Smooth muscle cell of the coronary artery (primary cell): ENCODE measurements around the gene RIMOC1. TPM values are rescaled to one million over a fixed set of nuclear protein-coding genes. Genes with fewer than 3 reads are reported as not detected.

ENCODE experiments used
- total RNA-seq: library from RNA; depleted of rRNA; stranded (reverse); fragments of >200 nt; gene quantifications from 2 replicates; pipeline ENCODE4 v1.2.3, GENCODE V29; 2014; ENCODE audit warnings: low replicate concordance

The RIMOC1 gene, protein sequence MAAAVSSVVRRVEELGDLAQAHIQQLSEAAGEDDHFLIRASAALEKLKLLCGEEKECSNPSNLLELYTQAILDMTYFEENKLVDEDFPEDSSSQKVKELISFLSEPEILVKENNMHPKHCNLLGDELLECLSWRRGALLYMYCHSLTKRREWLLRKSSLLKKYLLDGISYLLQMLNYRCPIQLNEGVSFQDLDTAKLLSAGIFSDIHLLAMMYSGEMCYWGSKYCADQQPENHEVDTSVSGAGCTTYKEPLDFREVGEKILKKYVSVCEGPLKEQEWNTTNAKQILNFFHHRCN
- 5.3 and 9.5 TPM in 2 replicates for total RNA-seq

DNA sequence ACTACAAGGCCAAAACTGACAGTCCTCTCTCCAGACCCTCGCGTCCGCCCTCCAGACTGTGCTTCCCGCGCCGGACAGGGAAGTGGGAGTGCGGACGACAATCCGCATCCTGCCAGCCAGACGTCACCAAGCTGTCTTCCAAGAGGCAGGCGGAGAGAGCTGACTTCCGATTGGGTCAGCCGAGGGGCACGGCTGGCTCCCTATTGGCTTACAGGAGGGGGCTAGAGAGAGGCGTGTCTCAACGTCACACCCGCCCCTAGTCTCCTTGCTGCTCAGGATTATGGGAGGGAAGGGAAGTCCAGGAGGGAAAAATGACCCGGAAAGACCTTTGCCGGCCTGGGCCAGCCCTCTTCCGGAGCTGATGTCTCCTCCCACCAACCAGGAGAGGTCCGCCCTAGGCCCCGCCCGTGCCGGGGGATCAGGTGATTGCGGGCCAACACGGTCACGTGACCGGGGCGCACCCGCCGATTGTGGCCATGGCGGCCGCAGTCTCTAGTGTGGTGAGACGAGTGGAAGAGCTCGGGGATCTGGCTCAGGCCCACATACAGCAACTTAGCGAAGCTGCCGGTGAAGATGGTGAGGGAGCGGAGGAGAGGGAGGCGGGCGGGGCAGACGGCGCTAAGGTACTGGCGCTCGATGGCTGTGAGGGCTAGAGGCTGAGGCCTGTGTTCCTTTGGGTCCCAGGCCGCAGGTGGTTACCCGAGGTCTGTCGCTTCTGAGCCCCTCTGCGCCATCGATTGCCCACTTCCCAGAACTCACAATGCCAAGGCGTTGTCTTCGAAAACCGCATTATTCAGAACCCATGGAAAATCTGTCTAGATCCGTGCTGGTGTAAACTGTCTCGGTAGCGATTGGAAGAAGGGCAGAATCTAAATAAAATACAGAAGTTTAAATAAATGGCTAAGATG is at the start of gene RIMOC1:
Gene RIMOC1, plus strand, starts transcription at position 453 of the 908 bp plus-strand sequence. Its CDS starts 24 bp downstream, at position 477.

DNA sequence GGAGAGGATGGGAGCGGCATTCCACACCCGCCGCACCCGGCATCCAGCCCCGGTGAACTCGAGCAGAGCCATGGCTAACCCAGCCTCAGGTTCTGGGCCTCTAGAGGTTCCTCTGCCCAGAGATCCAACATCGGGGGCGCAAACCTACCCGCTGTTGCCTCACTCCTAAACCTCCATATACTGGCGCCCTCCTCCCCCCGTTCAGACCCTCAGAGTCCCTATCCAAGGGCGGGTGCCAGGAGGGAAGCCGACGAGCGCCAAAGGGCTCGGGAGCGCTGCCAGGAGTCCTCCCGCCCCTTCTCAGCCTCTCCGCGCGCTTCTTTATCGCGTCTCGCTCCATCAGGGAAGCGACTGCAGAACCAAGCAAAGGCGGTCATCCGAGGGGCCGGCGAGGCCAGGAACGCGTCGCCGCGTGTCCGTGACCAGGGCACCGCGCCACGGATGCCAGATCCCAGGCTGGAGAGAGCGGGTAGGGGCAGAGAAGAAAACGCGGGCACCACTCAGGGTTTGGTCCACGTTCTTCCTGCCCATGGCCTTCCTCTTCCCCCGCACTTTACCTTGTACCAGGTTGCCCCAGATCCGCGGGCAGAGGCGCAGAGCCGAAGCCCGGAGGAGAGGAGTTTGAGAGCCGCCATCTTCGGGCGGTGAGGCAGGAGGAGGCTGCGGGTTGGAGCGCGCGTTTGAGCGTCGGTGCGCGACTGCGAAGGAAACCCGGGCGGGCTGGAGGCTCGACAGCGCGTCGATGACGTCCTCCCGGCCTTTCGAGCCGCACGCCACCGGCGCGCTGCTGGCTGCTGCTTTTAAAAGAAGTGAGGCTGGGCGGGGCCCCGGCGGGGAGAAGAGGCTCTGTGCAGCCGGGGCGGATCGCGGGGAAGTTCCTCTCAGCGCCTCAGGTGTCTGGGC is 34.2 kb upstream of the RIMOC1 start, which contains the start of gene OXCT1:
Gene OXCT1, minus strand, starts transcription at position 702 of the 903 bp plus-strand sequence. Its CDS starts 67 bp downstream, at position 635.

DNA sequence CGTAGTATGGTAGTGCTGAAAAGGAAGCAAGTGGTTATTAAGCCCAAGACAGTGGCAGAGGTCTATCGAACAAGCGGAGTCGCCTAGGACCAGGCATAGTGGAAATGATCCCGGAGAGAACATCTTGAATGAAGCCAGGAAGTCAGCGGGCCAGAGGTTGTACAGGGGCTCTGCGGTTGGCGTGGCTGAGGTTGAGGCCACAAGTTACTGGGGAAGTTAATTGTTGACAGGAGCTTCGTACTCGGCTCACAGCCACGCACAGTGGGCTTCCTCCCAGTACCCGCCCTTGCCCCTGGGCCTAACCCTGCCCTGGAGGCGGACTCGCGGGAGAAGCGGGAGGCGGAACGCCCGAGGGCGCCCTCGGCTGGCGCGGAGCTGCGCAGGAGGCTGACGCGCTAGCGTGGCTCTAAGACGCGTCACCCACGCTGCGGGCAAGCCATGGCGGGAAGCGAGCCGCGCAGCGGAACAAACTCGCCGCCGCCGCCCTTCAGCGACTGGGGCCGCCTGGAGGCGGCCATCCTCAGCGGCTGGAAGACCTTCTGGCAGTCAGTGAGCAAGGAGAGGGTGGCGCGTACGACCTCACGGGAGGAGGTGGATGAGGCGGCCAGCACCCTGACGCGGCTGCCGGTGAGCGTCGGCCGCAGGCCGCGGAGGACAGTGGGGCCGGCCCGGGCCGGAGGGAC is 20.9 kb downstream of the RIMOC1 start, which contains the start of gene FBXO4:
Gene FBXO4, plus strand, starts transcription at position 410 of the 683 bp plus-strand sequence. Its CDS starts 29 bp downstream, at position 439.

Other genes with a start within 250 kb of the RIMOC1 start
- gene OXCT1, start 33.9 kb upstream of the RIMOC1 start, total RNA-seq = 44.1 and 48.9 TPM in 2 replicates
- 7.7 and 11.1 TPM in 2 replicates for gene FBXO4, start 20.9 kb downstream of the RIMOC1 start, total RNA-seq